ENCODE results near the gene CHPF. TPM values are rescaled to one million over a fixed set of nuclear protein-coding genes. Genes with fewer than 3 reads are reported as not detected.
A peak's percentile ranks its signal among the peaks of the same experiment; 100 is the strongest.

The CHPF gene
- total and polyA plus RNA-seq, 10 of the 15 experiments (the other 5 are each of a cell fraction or from before 2014, with no cell fraction given) = 0.09 to 17.4 (median 8.3) TPM; not detected in 1

DNA sequence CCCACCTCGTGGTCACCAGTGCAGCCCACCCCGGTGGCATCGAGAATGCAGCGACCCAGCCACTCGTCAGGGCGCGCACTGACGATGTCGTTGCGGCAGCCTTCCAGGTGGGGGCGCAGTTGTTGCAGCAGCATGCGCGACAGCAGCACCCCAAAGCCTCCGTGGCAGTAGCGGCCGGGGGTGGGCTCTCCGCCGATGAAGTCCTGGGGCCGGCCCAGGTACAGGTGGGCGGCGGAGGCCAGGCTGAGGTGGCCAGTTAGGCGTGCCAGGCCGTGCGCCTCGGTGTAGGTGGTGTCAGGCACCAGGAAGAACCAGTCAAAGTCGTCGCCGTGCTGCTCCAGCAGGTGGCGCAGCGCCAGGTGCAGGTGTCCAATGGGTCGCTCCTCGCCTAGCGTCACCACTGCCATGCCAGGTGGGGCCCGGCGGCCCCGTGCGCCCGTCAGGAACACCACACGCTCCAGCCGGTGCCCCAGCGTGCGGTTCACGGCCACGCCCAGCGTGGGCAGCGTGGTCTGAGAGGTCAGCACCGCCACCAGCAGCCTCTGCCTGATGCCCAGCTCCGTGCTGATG lies 1.9 kb downstream of the CHPF start (continued):
- TF ChIP-seq, protein P1, sequence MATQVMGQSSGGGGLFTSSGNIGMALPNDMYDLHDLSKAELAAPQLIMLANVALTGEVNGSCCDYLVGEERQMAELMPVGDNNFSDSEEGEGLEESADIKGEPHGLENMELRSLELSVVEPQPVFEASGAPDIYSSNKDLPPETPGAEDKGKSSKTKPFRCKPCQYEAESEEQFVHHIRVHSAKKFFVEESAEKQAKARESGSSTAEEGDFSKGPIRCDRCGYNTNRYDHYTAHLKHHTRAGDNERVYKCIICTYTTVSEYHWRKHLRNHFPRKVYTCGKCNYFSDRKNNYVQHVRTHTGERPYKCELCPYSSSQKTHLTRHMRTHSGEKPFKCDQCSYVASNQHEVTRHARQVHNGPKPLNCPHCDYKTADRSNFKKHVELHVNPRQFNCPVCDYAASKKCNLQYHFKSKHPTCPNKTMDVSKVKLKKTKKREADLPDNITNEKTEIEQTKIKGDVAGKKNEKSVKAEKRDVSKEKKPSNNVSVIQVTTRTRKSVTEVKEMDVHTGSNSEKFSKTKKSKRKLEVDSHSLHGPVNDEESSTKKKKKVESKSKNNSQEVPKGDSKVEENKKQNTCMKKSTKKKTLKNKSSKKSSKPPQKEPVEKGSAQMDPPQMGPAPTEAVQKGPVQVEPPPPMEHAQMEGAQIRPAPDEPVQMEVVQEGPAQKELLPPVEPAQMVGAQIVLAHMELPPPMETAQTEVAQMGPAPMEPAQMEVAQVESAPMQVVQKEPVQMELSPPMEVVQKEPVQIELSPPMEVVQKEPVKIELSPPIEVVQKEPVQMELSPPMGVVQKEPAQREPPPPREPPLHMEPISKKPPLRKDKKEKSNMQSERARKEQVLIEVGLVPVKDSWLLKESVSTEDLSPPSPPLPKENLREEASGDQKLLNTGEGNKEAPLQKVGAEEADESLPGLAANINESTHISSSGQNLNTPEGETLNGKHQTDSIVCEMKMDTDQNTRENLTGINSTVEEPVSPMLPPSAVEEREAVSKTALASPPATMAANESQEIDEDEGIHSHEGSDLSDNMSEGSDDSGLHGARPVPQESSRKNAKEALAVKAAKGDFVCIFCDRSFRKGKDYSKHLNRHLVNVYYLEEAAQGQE (IDR thresholded peaks at IDR 0.05; ENCODE audit: low read depth, low read length) = 0 out of 2 replicates have a peak, but pooled peaks have one; percentile 11
- TF ChIP-seq, protein P2, sequence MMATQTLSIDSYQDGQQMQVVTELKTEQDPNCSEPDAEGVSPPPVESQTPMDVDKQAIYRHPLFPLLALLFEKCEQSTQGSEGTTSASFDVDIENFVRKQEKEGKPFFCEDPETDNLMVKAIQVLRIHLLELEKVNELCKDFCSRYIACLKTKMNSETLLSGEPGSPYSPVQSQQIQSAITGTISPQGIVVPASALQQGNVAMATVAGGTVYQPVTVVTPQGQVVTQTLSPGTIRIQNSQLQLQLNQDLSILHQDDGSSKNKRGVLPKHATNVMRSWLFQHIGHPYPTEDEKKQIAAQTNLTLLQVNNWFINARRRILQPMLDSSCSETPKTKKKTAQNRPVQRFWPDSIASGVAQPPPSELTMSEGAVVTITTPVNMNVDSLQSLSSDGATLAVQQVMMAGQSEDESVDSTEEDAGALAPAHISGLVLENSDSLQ (IDR thresholded peaks at IDR 0.05) = peak; percentile 38; the same call in 1 of the 2 replicates
- no peak for TF ChIP-seq SIX5 (IDR thresholded peaks at IDR 0.05; ENCODE audit: low read depth, low read length, severe bottlenecking)
- TF ChIP-seq BACH1 (IDR thresholded peaks at IDR 0.05; ENCODE audit: borderline replicate concordance) = peak; percentile 71
- 0 out of 2 replicates have a peak, but pooled peaks have one; percentile 39 for TF ChIP-seq NKRF (conservative IDR thresholded peaks at IDR 0.05)
- TF ChIP-seq ZNF274 (IDR thresholded peaks at IDR 0.05; ENCODE audit: insufficient read depth, insufficient read length) = no peak
- TF ChIP-seq CHD2 (IDR thresholded peaks at IDR 0.05; ENCODE audit: borderline replicate concordance, low read depth, low read length) = 0 out of 2 replicates have a peak, but pooled peaks have one; percentile 31
- TF ChIP-seq BCLAF1 (IDR thresholded peaks at IDR 0.05) = no peak
- no peak for TF ChIP-seq CBX3 (IDR thresholded peaks at IDR 0.05; ENCODE audit: borderline replicate concordance, low read depth)
- TF ChIP-seq DPF2 (IDR thresholded peaks at IDR 0.05) = peak; percentile 59
- TF ChIP-seq, protein P3, sequence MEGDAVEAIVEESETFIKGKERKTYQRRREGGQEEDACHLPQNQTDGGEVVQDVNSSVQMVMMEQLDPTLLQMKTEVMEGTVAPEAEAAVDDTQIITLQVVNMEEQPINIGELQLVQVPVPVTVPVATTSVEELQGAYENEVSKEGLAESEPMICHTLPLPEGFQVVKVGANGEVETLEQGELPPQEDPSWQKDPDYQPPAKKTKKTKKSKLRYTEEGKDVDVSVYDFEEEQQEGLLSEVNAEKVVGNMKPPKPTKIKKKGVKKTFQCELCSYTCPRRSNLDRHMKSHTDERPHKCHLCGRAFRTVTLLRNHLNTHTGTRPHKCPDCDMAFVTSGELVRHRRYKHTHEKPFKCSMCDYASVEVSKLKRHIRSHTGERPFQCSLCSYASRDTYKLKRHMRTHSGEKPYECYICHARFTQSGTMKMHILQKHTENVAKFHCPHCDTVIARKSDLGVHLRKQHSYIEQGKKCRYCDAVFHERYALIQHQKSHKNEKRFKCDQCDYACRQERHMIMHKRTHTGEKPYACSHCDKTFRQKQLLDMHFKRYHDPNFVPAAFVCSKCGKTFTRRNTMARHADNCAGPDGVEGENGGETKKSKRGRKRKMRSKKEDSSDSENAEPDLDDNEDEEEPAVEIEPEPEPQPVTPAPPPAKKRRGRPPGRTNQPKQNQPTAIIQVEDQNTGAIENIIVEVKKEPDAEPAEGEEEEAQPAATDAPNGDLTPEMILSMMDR (IDR thresholded peaks at IDR 0.05 in 2 of 3, conservative IDR thresholded peaks at IDR 0.05 in 1 of 3; ENCODE audit: control insufficient read depth in 2 of 3, extremely low read depth in 1 of 3, insufficient read depth in 1 of 3, low read depth in 3 of 3, low read length in 3 of 3) = peak; percentile 52 to 97 (median 91)
- TF ChIP-seq SMARCA5 (IDR thresholded peaks at IDR 0.05) = peak; percentile 98
- TF ChIP-seq PML (IDR thresholded peaks at IDR 0.05; ENCODE audit: low read length) = no peak
- TF ChIP-seq NFYB (IDR thresholded peaks at IDR 0.05; ENCODE audit: insufficient read depth, low read depth, low read length) = no peak
- TF ChIP-seq EP300 (IDR thresholded peaks at IDR 0.05; ENCODE audit: borderline replicate concordance in 1 of 2, control insufficient read depth in 1 of 2, low read depth in 2 of 2, low read length in 2 of 2) = no peak
- no peak for TF ChIP-seq CBFB (IDR thresholded peaks at IDR 0.05; ENCODE audit: low read depth)

Data from GM12878 (cell line).